ENCODE measurements around the gene ERF.

GRCh38 chr19:42219812-42220750 is 34.8 kb downstream of the ERF start, which contains the start of gene ZNF526:
- peak; percentile 97 for TF ChIP-seq GATA2 (IDR thresholded peaks at IDR 0.05; ENCODE audit: low read depth, low read length)
- TF ChIP-seq GATA3 (IDR thresholded peaks at IDR 0.05; ENCODE audit: low read depth, low read length) = no peak; the same call in 1 of the 2 replicates
